Measurements from ENCODE around the gene HDAC1.
A peak's percentile ranks its signal among the peaks of the same experiment; 100 is the strongest.

The HDAC1 gene

GRCh38 chr1:32363713-32364112, 71.8 kb downstream of the HDAC1 start:
- FAIRE-seq (no peak), DNase-seq (ENCODE audit: extremely low spot score, insufficient read length, low read depth) (no peak)

- DNase-seq (ENCODE audit: extremely low spot score, insufficient read length, low read depth) (no peak), FAIRE-seq (no peak)
These were observed 73.0 kb downstream of the HDAC1 start for GRCh38 chr1:32364836-32365235.

GRCh38 chr1:32365445-32365844, 73.6 kb downstream of the HDAC1 start:
- FAIRE-seq (no peak), DNase-seq (ENCODE audit: extremely low spot score, insufficient read length, low read depth) (no peak)

GRCh38 chr1:32367912-32368635, 76.2 kb downstream of the HDAC1 start:
- no peak for DNase-seq (ENCODE audit: extremely low spot score, insufficient read length, low read depth)

GRCh38 chr1:32372149-32372756, 80.4 kb downstream of the HDAC1 start:
- DNase-seq (ENCODE audit: extremely low spot score, insufficient read length, low read depth): no peak
- peak; percentile 56 for FAIRE-seq

More at GRCh38 chr1:32367912-32368635, 76.2 kb downstream of the HDAC1 start:
- FAIRE-seq: no peak

GRCh38 chr1:32373996-32374592, 82.2 kb downstream of the HDAC1 start:
- FAIRE-seq (no peak), DNase-seq (ENCODE audit: extremely low spot score, insufficient read length, low read depth) (no peak)

GRCh38 chr1:32376199-32376598, 84.3 kb downstream of the HDAC1 start:
- DNase-seq (ENCODE audit: extremely low spot score, insufficient read length, low read depth) (no peak), FAIRE-seq (no peak)

GRCh38 chr1:32377541-32378220, 85.8 kb downstream of the HDAC1 start:
- FAIRE-seq (no peak), DNase-seq (ENCODE audit: extremely low spot score, insufficient read length, low read depth) (no peak)

GRCh38 chr1:32380057-32380456, 88.2 kb downstream of the HDAC1 start:
- DNase-seq (ENCODE audit: extremely low spot score, insufficient read length, low read depth): no peak
- no peak for FAIRE-seq
